Measurements from ENCODE around the gene FPGS.

- no peak for TF ChIP-seq TAF1 (IDR thresholded peaks at IDR 0.05; ENCODE audit: borderline replicate concordance, insufficient read depth, low read length)
- no peak for TF ChIP-seq REST (IDR thresholded peaks at IDR 0.05; ENCODE audit: insufficient read depth in 1 of 2, low read depth in 2 of 2, low read length in 2 of 2)
- TF ChIP-seq POLR2AphosphoS5 (IDR thresholded peaks at IDR 0.05; ENCODE audit: low read depth, low read length): no peak
- no peak for TF ChIP-seq SIN3A (IDR thresholded peaks at IDR 0.05; ENCODE audit: borderline replicate concordance, insufficient read depth, low read length)
Observed at GRCh38 chr9:127847178-127847510, 44.5 kb downstream of the FPGS start.
